ENCODE data around the gene GSG1. TPM values are rescaled to one million over a fixed set of nuclear protein-coding genes. Genes with fewer than 3 reads are reported as not detected.

The GSG1 gene
- total and polyA plus RNA-seq, 2 of the 8 experiments (the other 6 are each of a cell fraction or from before 2014, with no cell fraction given), result 0.89 to 1.4 TPM

DNA sequence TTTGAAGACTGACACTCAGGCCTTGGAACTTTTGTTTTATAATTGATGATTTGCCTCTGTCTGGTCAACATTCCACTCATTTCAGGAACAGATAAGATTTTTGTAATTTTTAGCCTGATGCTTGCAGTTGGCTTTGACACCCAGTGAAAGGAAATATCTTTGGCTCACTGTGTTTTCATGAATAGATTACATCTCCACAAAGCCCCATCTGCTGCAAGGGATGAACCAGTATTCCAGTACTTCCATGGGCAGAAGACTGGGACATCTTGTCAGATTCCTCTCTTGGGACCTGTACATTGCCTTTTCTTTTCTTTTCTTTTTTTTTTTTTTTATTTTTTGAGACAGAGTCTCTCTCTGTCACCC is 28.4 kb downstream of the GSG1 start:
- H4K8ac ChIP-seq (ENCODE audit: extremely low read depth, insufficient read depth, low read length), result no peak overlapping the region
- H3K27me3 ChIP-seq (replicated peaks in 1 of 4; ENCODE audit: control insufficient read depth in 3 of 4, extremely low read depth in 1 of 4, insufficient read depth in 3 of 4, low read length in 3 of 4), result no peaks in the 10 kb centered on the region
- peaks cover 0 to 31% (median 19%) of the 10 kb centered on the region in 4 experiments; a peak in 7 of 8 replicates for H3K36me3 ChIP-seq (ENCODE audit: control insufficient read depth in 2 of 4, insufficient read depth in 4 of 4, low read length in 3 of 4)
- H3K56ac ChIP-seq (replicated peaks; ENCODE audit: insufficient read length, low read depth, low read length), result no peak overlapping the region
- H4K20me1 ChIP-seq (replicated peaks in 1 of 2; ENCODE audit: control insufficient read depth in 1 of 2, insufficient read depth in 2 of 2, low read length in 2 of 2), result no peaks in the 10 kb centered on the region
- H3K23ac ChIP-seq (ENCODE audit: insufficient read length), result no peak overlapping the region
- H3K79me1 ChIP-seq (ENCODE audit: low read depth, low read length), result no peaks in the 10 kb centered on the region
- no peak overlapping the region for H2BK15ac ChIP-seq (ENCODE audit: low read length)
- DNase-seq (ENCODE audit: low read depth in 1 of 2, low spot score in 2 of 2) (no peak), FAIRE-seq (no peak)
- H3K79me2 ChIP-seq (ENCODE audit: control insufficient read depth in 1 of 2, insufficient read depth in 2 of 2, low read length in 2 of 2), result no peaks in the 10 kb centered on the region
- no peaks in the 10 kb centered on the region for H3K9me3 ChIP-seq (ENCODE audit: insufficient read depth in 2 of 2, low read depth in 1 of 2, low read length in 1 of 2)
- H3K4ac ChIP-seq (replicated peaks; ENCODE audit: insufficient read length, low read depth, low read length), result no peak overlapping the region
- ChIA-PET POLR2A (ENCODE audit: partially characterized antibody) (no interaction called here), CTCF (ENCODE audit: partially characterized antibody) (interaction anchor here (0.5 to 1.7 kb wide), 6 partner anchors 11 to 672 kb away, joined by 3 to 9 read pairs (median 4); no protein-coding TSS in a partner anchor)
- H2BK5ac ChIP-seq (ENCODE audit: low read depth, low read length), result no peak overlapping the region
- H3K18ac ChIP-seq (ENCODE audit: extremely low read depth, low read length), result no peak overlapping the region
- no peak overlapping the region for H3K4me3 ChIP-seq (ENCODE audit: extremely low read depth in 1 of 4, insufficient read depth in 2 of 4, low read depth in 3 of 4, low read length in 4 of 4)
- no peak overlapping the region for H4K91ac ChIP-seq (replicated peaks; ENCODE audit: insufficient read length, low read length)
- H2BK20ac ChIP-seq (ENCODE audit: low read length), result no peak overlapping the region
- no peak for TF ChIP-seq SIN3A (conservative IDR thresholded peaks at IDR 0.05 in 1 of 2, IDR thresholded peaks at IDR 0.05 in 1 of 2; ENCODE audit: low read depth in 1 of 2, low read length in 2 of 2)
- no peak for TF ChIP-seq POLR2A (IDR thresholded peaks at IDR 0.05; ENCODE audit: control extremely low read depth in 1 of 2, low read depth in 2 of 2, low read length in 2 of 2)
- TF ChIP-seq KDM5A (IDR thresholded peaks at IDR 0.05; ENCODE audit: low read length), result no peak
- TF ChIP-seq TEAD4 (IDR thresholded peaks at IDR 0.05; ENCODE audit: low read depth, low read length), result no peak
- TF ChIP-seq PHF8 (conservative IDR thresholded peaks at IDR 0.05; ENCODE audit: low read depth, low read length), result no peak
- TF ChIP-seq KDM1A (IDR thresholded peaks at IDR 0.05; ENCODE audit: borderline replicate concordance, low read length), result no peak
- no peak for TF ChIP-seq CREB1 (IDR thresholded peaks at IDR 0.05)
- TF ChIP-seq POLR2AphosphoS5 (IDR thresholded peaks at IDR 0.05; ENCODE audit: low read depth, low read length), result no peak
- TF ChIP-seq, protein P1, sequence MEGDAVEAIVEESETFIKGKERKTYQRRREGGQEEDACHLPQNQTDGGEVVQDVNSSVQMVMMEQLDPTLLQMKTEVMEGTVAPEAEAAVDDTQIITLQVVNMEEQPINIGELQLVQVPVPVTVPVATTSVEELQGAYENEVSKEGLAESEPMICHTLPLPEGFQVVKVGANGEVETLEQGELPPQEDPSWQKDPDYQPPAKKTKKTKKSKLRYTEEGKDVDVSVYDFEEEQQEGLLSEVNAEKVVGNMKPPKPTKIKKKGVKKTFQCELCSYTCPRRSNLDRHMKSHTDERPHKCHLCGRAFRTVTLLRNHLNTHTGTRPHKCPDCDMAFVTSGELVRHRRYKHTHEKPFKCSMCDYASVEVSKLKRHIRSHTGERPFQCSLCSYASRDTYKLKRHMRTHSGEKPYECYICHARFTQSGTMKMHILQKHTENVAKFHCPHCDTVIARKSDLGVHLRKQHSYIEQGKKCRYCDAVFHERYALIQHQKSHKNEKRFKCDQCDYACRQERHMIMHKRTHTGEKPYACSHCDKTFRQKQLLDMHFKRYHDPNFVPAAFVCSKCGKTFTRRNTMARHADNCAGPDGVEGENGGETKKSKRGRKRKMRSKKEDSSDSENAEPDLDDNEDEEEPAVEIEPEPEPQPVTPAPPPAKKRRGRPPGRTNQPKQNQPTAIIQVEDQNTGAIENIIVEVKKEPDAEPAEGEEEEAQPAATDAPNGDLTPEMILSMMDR (IDR thresholded peaks at IDR 0.05; ENCODE audit: control extremely low read depth in 1 of 3, insufficient read depth in 1 of 3, low read depth in 1 of 3, low read length in 3 of 3), result no peak
- TF ChIP-seq BACH1 (IDR thresholded peaks at IDR 0.05; ENCODE audit: low read length), result no peak
- TF ChIP-seq CBX5 (IDR thresholded peaks at IDR 0.05; ENCODE audit: low read depth, low read length), result no peak
- TF ChIP-seq GABPA (IDR thresholded peaks at IDR 0.05; ENCODE audit: borderline replicate concordance, insufficient read depth, low read length), result no peak
- peaks cover 0 to 5% (median 3%) of the 10 kb centered on the region in 4 experiments; a peak in 3 of 7 replicates for H3K4me1 ChIP-seq (replicated peaks in 1 of 4; ENCODE audit: control insufficient read depth in 3 of 4, insufficient read depth in 4 of 4, low read length in 3 of 4)
- no peak overlapping the region for H4K5ac ChIP-seq (ENCODE audit: insufficient read length, low read depth, low read length)
- H2AFZ ChIP-seq (ENCODE audit: low read length), result no peak overlapping the region
- H2BK12ac ChIP-seq (ENCODE audit: low read depth, low read length), result no peak overlapping the region
- no peak overlapping the region for H2AK5ac ChIP-seq (ENCODE audit: low read depth, low read length)
- H3K23me2 ChIP-seq (ENCODE audit: low read depth, low read length), result no peaks in the 10 kb centered on the region
- no peak overlapping the region for H3K14ac ChIP-seq (ENCODE audit: insufficient read length)
- no peak overlapping the region for H3K9ac ChIP-seq (replicated peaks in 1 of 4; ENCODE audit: extremely low read depth in 1 of 4, low read depth in 3 of 4, low read length in 3 of 4)
- no peak overlapping the region for H2BK120ac ChIP-seq (replicated peaks; ENCODE audit: low read depth, low read length)
- H3K27ac ChIP-seq (ENCODE audit: low read depth, low read length), result no peak overlapping the region
- no peak overlapping the region for H3K4me2 ChIP-seq (ENCODE audit: insufficient read depth in 1 of 2, low read depth in 2 of 2, low read length in 2 of 2)

All from H1 (cell line).